ENCODE measurements around the gene GALNT10.

- TF ChIP-seq POLR2A (IDR thresholded peaks at IDR 0.05) (no peak), POLR2AphosphoS5 (IDR thresholded peaks at IDR 0.05) (no peak), CTCF (IDR thresholded peaks at IDR 0.05 in 8 of 11, conservative IDR thresholded peaks at IDR 0.05 in 3 of 11) (no peak)
Measured at GRCh38 chr5:154191467-154192261, 1.1 kb downstream of the GALNT10 start.

Data from spleen (tissue), 7 donors.